OCI-LY7 (cell line): Measurements from ENCODE around the gene SREBF1. TPM values are rescaled to one million over a fixed set of nuclear protein-coding genes. Genes with fewer than 3 reads are reported as not detected.

Experiments
- BruUV-seq: library from RNA; stranded (reverse); fragments of 400-500 nt; replicated peaks from 2 replicates; lab custom pipeline; 2021; lab: Mats Ljungman, UMichigan
- CTCF ChIA-PET: fragments of 300-600 bp; sonication (Branson Sonifier 250); formaldehyde crosslinking; loops from one replicate; lab custom pipeline; 2022; ENCODE audit warnings: antibody characterized with exemption; ENCODE audit not compliant: unreplicated experiment; lab: Charles Lee
- POLR2A ChIA-PET: fragments of 300-600 bp; sonication (Branson Sonifier 250); formaldehyde crosslinking; loops from one replicate; lab custom pipeline; 2022; ENCODE audit warnings: antibody characterized with exemption; lab: Charles Lee
- DNase-seq: peaks from one replicate; pipeline ENCODE4 v3.0.0-alpha.2; 2015; ENCODE audit warnings: low spot score
- H2AFZ ChIP-seq: fragments of 200-600 bp; sonication (generic), shearing (Covaris generic); 2 replicates; pipeline ENCODE4 v1.6.1; 2014; ENCODE audit warnings: mild to moderate bottlenecking, antibody characterized with exemption, low read length, moderate library complexity
- H3K27ac ChIP-seq: fragments of 200-600 bp; sonication (generic); 2 replicates; pipeline ENCODE4 v1.5.1; 2014; ENCODE audit warnings: mixed run types, low read depth, mild to moderate bottlenecking, moderate library complexity, low read length, inconsistent platforms; ENCODE audit not compliant: poor library complexity, severe bottlenecking
- H3K36me3 ChIP-seq: fragments of 200-600 bp; sonication (generic); 2 replicates; pipeline ENCODE4 v1.6.1; 2014; ENCODE audit warnings: mild to moderate bottlenecking, antibody characterized with exemption, low read length, moderate library complexity, mixed read lengths; ENCODE audit not compliant: insufficient read depth
- H3K4me1 ChIP-seq: fragments of 200-600 bp; sonication (generic); 2 replicates; pipeline ENCODE4 v1.5.1; 2014; ENCODE audit warnings: mild to moderate bottlenecking, low read length; ENCODE audit not compliant: insufficient read depth, poor library complexity, severe bottlenecking
- H3K4me2 ChIP-seq: fragments of 200-600 bp; sonication (generic); 2 replicates; pipeline ENCODE4 v1.6.1; 2014; ENCODE audit warnings: mild to moderate bottlenecking, low read length
- H3K4me3 ChIP-seq: fragments of 200-600 bp; sonication (generic); 2 replicates; pipeline ENCODE4 v1.5.1; 2014; ENCODE audit warnings: mild to moderate bottlenecking, low read depth, low read length; ENCODE audit not compliant: poor library complexity, severe bottlenecking
- H3K79me2 ChIP-seq: fragments of 200-600 bp; sonication (generic); 2 replicates; pipeline ENCODE4 v1.6.1; 2016; ENCODE audit warnings: low read depth, mild to moderate bottlenecking, low read length, moderate library complexity, mixed read lengths; ENCODE audit not compliant: insufficient read depth
- H3K9me2 ChIP-seq: fragments of 200-600 bp; sonication (generic); 2 replicates; pipeline ENCODE4 v1.6.1; 2016; ENCODE audit warnings: mild to moderate bottlenecking, low read length, mixed read lengths; ENCODE audit not compliant: insufficient read depth
- H3K9me3 ChIP-seq: fragments of 200-600 bp; sonication (generic); 2 replicates; pipeline ENCODE4 v1.6.1; 2014; ENCODE audit warnings: mild to moderate bottlenecking, mixed run types, low read length, mixed read lengths
- H4K20me1 ChIP-seq: fragments of 200-600 bp; sonication (generic); 2 replicates; pipeline ENCODE4 v1.6.1; 2014; ENCODE audit warnings: mild to moderate bottlenecking, antibody characterized with exemption, low read length, moderate library complexity, mixed read lengths; ENCODE audit not compliant: insufficient read depth
- CTCF ChIP-seq: fragments of 200-600 bp; sonication (generic); conservative IDR thresholded peaks from 2 replicates; pipeline ENCODE4 v1.5.1; 2014; ENCODE audit warnings: mild to moderate bottlenecking, antibody characterized with exemption, low read length, moderate library complexity, mixed read lengths
- EZH2phosphoT487 ChIP-seq: fragments of 200-600 bp; sonication (generic); IDR thresholded peaks from 2 replicates; pipeline ENCODE4 v1.6.1; 2018; ENCODE audit warnings: low read depth, borderline replicate concordance, mild to moderate bottlenecking, mixed run types, antibody characterized with exemption, low read length, moderate library complexity, mixed read lengths
- intact Hi-C: fragments of 100-400 bp; cut with micrococcal nuclease; formaldehyde crosslinking; loops from one replicate; pipeline ENCODE4 v1.10.0; 2022; ENCODE audit not compliant: unreplicated experiment
- total RNA-seq, 2 experiments: library from RNA; depleted of rRNA in 1 of 2; stranded (reverse); fragments of >200 nt in 1 of 2; shearing (Covaris generic) in 1 of 2; gene quantifications; 2 replicates each; pipeline ENCODE4 v1.2.3, GENCODE V29; 2014 to 2022

Gene SREBF1
- total RNA-seq, 2 experiments from 2014 or later: 70.4 to 187 TPM

GRCh38 chr17:17783825-17784656 lies 52.7 kb downstream of the SREBF1 start:
- POLR2A ChIA-PET: interaction anchor here (0.5 to 1.8 kb wide), 3 partner anchors 17 to 88 kb away, joined by 3 to 7 read pairs (median 6); no protein-coding TSS in a partner anchor
- no peaks in the 10 kb centered on the region for H4K20me1 ChIP-seq
- no peaks in the 10 kb centered on the region for H3K36me3 ChIP-seq
- H3K4me3 ChIP-seq: peak overlapping the region; percentile 68
- no TSS peak for BruUV-seq
- H2AFZ ChIP-seq: no peak overlapping the region; the same call in 1 of the 2 replicates
- H3K4me1 ChIP-seq: peaks cover 54% of the 10 kb centered on the region
- CTCF ChIA-PET: interaction anchor here (0.6 kb wide), 1 partner anchor 44 kb away, joined by 3 read pairs; no protein-coding TSS in a partner anchor
- intact Hi-C loops: loop anchor here (1.0 to 2.0 kb wide), 5 partner anchors 18 to 103 kb away; partner anchors contain the start of gene RAI1
- H3K4me2 ChIP-seq: peak overlapping the region; percentile 89
- H3K79me2 ChIP-seq: no peaks in the 10 kb centered on the region
- DNase-seq: peak; percentile 89
- peak overlapping the region; percentile 99 for H3K27ac ChIP-seq
- H3K9me3 ChIP-seq: no peaks in the 10 kb centered on the region
- no peaks in the 10 kb centered on the region for H3K9me2 ChIP-seq
- TF ChIP-seq EZH2phosphoT487: no peak
- TF ChIP-seq CTCF: no peak

- H3K9me2 ChIP-seq: no peaks in the 10 kb centered on the region
- peak overlapping the region; percentile 89 for H3K4me2 ChIP-seq
- CTCF ChIA-PET: interaction anchor here (0.7 kb wide), 1 partner anchor 17 kb away, joined by 4 read pairs; no protein-coding TSS in a partner anchor
- H3K36me3 ChIP-seq: no peaks in the 10 kb centered on the region
- peak overlapping the region; percentile 13; the same call in 1 of the 2 replicates for H2AFZ ChIP-seq
- BruUV-seq: TSS peak; percentile 63
- no peaks in the 10 kb centered on the region for H3K79me2 ChIP-seq
- POLR2A ChIA-PET: interaction anchor here (0.9 to 1.8 kb wide), 2 partner anchors 16 to 24 kb away, joined by 3 to 7 read pairs; no protein-coding TSS in a partner anchor
- H4K20me1 ChIP-seq: no peaks in the 10 kb centered on the region
- peak overlapping the region; percentile 99 for H3K27ac ChIP-seq
- peaks cover 54% of the 10 kb centered on the region for H3K4me1 ChIP-seq
- intact Hi-C loops: loop anchor here (1.0 kb wide), 3 partner anchors 17 to 89 kb away; no protein-coding TSS in a partner anchor
- DNase-seq: peak; percentile 93
- peak overlapping the region; percentile 68 for H3K4me3 ChIP-seq
- no peaks in the 10 kb centered on the region for H3K9me3 ChIP-seq
- TF ChIP-seq EZH2phosphoT487 (no peak), CTCF (peak; percentile 66)
Observed at GRCh38 chr17:17783116-17783824, 53.5 kb downstream of the SREBF1 start.
